Karpas-422 (cell line): Measurements from ENCODE around the gene OXCT2. TPM values are rescaled to one million over a fixed set of nuclear protein-coding genes. Genes with fewer than 3 reads are reported as not detected.

Source experiments
- DNase-seq: peaks from one replicate; pipeline ENCODE4 v3.0.0-alpha.2; 2015
- H2AFZ ChIP-seq: fragments of 200-600 bp; sonication (generic); 2 replicates; pipeline ENCODE4 v1.6.1; 2014; ENCODE audit warnings: antibody characterized with exemption, low read length, mixed read lengths
- H3K27ac ChIP-seq: fragments of 200-600 bp; sonication (generic); 2 replicates; pipeline ENCODE4 v1.5.1; 2014; ENCODE audit warnings: mild to moderate bottlenecking, low read length, moderate library complexity
- H3K27me3 ChIP-seq: fragments of 200-600 bp; sonication (generic); 2 replicates; pipeline ENCODE4 v1.6.1; 2014; ENCODE audit warnings: low read length, mixed read lengths
- H3K36me3 ChIP-seq: fragments of 200-600 bp; sonication (generic); 2 replicates; pipeline ENCODE4 v1.6.1; 2014; ENCODE audit warnings: low read length, mixed read lengths; ENCODE audit not compliant: insufficient read depth
- H3K4me1 ChIP-seq: fragments of 200-600 bp; sonication (generic); 2 replicates; pipeline ENCODE4 v1.6.1; 2014; ENCODE audit warnings: mild to moderate bottlenecking, low read length, mixed read lengths
- H3K4me2 ChIP-seq: fragments of 200-600 bp; sonication (generic); 2 replicates; pipeline ENCODE4 v1.6.1; 2014; ENCODE audit warnings: low read length, low read depth, mild to moderate bottlenecking; ENCODE audit not compliant: poor library complexity, severe bottlenecking
- H3K4me3 ChIP-seq: fragments of 200-600 bp; sonication (generic); 2 replicates; pipeline ENCODE4 v1.5.1; 2014; ENCODE audit warnings: mild to moderate bottlenecking, antibody characterized with exemption, low read length, mixed read lengths
- H3K79me2 ChIP-seq: fragments of 200-600 bp; sonication (generic); 2 replicates; pipeline ENCODE4 v1.6.1; 2014; ENCODE audit warnings: mild to moderate bottlenecking, low read length, mixed read lengths
- H3K9ac ChIP-seq: fragments of 200-600 bp; sonication (generic); 2 replicates; pipeline ENCODE4 v1.6.0; 2014; ENCODE audit warnings: low read length
- H3K9me2 ChIP-seq: fragments of 200-600 bp; sonication (generic), shearing (Covaris generic); replicated peaks from 2 replicates; pipeline ENCODE4 v1.6.0; 2014; ENCODE audit warnings: mild to moderate bottlenecking, low read length, moderate library complexity; ENCODE audit not compliant: insufficient read depth
- H3K9me3 ChIP-seq: fragments of 300-700, 200-600 bp; sonication (generic); 2 replicates; pipeline ENCODE4 v1.6.1; 2014; ENCODE audit warnings: low read length, mixed read lengths
- H4K20me1 ChIP-seq: fragments of 200-600 bp; sonication (generic); 2 replicates; pipeline ENCODE4 v1.6.1; 2014; ENCODE audit warnings: mild to moderate bottlenecking, antibody characterized with exemption, low read length, low read depth; ENCODE audit not compliant: insufficient read depth
- total RNA-seq: library from RNA; depleted of rRNA; stranded (reverse); fragments of >200 nt; shearing (Covaris generic); gene quantifications from 2 replicates; pipeline ENCODE4 v1.2.3, GENCODE V29; 2014; ENCODE audit warnings: low replicate concordance

Gene OXCT2
- total RNA-seq, 1 experiment from 2014 or later: not detected

GRCh38 chr1:39755965-39756659 lies 15.0 kb downstream of the OXCT2 start:
- no peak for DNase-seq
- Histone ChIP-seq H3K9me3 (no peaks in the 10 kb centered on the region), H3K9ac (no peak overlapping the region), H3K27ac (no peak overlapping the region), H3K27me3 (no peaks in the 10 kb centered on the region), H3K79me2 (no peaks in the 10 kb centered on the region), H3K4me1 (no peaks in the 10 kb centered on the region), H3K9me2 (no peaks in the 10 kb centered on the region), H3K36me3 (peaks cover 12% of the 10 kb centered on the region; the same call in 1 of the 2 replicates), H2AFZ (no peak overlapping the region), H3K4me3 (no peak overlapping the region), H3K4me2 (no peak overlapping the region), H4K20me1 (0 out of 2 replicates have a peak, but pooled peaks cover 3% of the 10 kb centered on the region)

DNA sequence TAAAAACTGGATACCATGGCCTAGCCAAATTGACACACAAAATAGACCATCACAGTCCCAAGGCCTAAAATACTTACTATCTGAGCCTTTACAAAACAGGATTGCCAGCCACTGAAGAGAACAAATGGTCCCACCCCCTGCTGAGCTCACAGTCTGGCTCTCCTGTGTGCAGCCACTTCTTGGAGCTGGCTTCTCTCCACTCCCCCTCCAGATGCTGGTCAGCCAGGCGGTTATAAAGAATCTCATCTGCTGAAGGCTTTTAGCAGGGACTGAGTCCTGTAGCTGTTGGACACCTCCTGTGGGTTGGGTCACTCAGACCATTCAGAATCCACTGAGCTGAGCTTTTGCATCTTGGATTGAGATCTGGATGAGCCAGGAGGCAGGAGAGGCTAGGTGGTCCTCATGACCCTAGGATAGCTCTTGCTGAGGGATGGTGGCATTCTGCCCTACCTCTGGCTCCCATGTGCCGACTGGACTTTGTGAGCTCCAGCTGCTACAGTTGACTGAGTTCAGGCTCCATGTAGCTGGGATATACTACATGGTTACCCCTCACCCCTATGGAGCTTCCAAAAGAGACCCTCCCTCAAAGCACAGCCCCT lies 16.1 kb downstream of the OXCT2 start:
- Histone ChIP-seq H3K4me2 (no peak overlapping the region), H3K4me3 (no peak overlapping the region), H2AFZ (no peak overlapping the region), H3K79me2 (no peaks in the 10 kb centered on the region), H3K9me2 (no peaks in the 10 kb centered on the region), H3K27me3 (no peaks in the 10 kb centered on the region), H3K9ac (no peak overlapping the region), H4K20me1 (0 out of 2 replicates have a peak, but pooled peaks cover 3% of the 10 kb centered on the region), H3K36me3 (peaks cover 22% of the 10 kb centered on the region; the same call in 1 of the 2 replicates), H3K4me1 (no peaks in the 10 kb centered on the region), H3K27ac (no peak overlapping the region), H3K9me3 (no peaks in the 10 kb centered on the region)
- no peak for DNase-seq

DNA sequence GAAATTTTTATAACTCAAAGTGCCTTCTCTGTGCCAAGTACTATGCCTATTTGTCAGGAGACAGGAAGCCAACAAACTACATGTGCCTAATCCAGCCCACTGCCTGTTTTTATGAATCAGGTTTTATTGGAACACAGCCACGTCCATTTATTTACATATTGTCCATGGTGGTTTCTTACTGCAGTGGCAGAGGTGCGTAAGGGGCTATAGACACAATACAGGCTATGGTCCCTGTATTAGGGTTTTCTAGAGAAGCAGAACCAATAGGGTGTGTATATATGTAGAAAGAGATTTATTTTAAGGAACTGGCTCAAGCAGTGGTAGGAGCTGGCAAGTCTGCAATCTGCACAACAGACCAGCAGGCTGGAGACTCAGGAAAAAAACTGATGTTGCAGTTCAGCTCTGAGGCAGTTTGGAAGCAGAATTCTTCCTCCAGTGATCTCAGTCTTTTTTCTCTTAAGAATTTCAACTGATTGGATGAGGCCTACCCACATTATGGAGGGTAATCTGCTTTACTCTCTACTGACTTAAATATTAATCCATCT lies 17.1 kb downstream of the OXCT2 start:
- no peaks in the 10 kb centered on the region for H3K79me2 ChIP-seq
- H3K27me3 ChIP-seq: no peaks in the 10 kb centered on the region
- no peak overlapping the region for H3K4me2 ChIP-seq
- no peak for DNase-seq
- peaks cover 23% of the 10 kb centered on the region; the same call in 1 of the 2 replicates for H3K36me3 ChIP-seq
- no peak overlapping the region for H3K27ac ChIP-seq
- no peak overlapping the region for H2AFZ ChIP-seq
- no peaks in the 10 kb centered on the region for H3K4me1 ChIP-seq
- no peak overlapping the region for H3K9ac ChIP-seq
- H3K4me3 ChIP-seq: no peak overlapping the region
- H3K9me3 ChIP-seq: no peaks in the 10 kb centered on the region
- 0 out of 2 replicates have a peak, but pooled peaks cover 3% of the 10 kb centered on the region for H4K20me1 ChIP-seq
- no peaks in the 10 kb centered on the region for H3K9me2 ChIP-seq

DNA sequence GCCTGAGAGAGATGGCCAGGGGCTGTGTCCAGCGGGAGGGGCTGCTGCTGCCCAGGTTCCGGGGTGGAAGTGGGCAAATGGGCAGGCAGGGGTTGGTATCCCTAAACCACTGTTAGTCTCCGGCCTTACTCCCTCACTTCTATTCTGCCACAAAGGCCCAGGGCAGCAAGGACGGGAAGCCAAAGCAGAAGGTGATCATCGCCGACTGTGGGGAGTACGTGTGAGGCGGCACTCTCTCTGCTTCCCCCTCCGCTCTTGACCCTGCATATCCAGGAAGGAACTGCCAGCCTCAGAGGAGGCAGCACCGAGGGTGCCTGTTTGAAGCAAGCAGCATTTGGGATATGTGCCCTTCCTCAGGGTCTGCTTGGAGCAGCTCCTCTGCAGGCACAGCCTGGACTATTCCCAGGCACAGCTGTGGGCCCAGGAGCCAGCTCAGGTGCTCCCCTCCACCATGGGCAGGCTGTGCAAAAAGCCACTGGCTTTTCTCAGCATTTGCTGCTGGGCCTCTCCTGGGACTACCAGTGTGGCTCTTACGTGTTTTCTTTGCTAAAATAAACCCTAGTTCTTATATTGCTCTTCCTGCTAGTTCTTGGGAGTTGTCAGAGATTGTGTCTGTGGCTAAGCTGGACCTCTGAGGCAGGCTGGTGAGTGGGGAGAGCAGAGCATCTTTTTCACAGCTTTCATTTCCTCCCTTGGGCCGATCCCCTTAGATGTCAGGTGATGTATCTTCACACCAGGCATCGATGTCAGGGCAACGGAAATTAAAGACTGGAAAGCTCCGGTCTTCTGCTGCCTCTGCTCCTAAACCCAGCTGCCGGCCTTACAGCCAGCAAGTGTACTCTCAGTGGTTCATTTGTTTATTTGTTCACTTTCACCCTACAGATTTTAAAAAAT lies 17.8 kb downstream of the OXCT2 start:
- Histone ChIP-seq H3K79me2 (no peaks in the 10 kb centered on the region), H3K27ac (no peak overlapping the region), H3K9me2 (no peaks in the 10 kb centered on the region), H3K4me3 (no peak overlapping the region), H3K36me3 (peaks cover 23% of the 10 kb centered on the region; the same call in 1 of the 2 replicates), H2AFZ (no peak overlapping the region), H3K4me1 (no peaks in the 10 kb centered on the region), H4K20me1 (0 out of 2 replicates have a peak, but pooled peaks cover 3% of the 10 kb centered on the region), H3K27me3 (no peaks in the 10 kb centered on the region), H3K9me3 (no peaks in the 10 kb centered on the region), H3K4me2 (no peak overlapping the region), H3K9ac (no peak overlapping the region)
- no peak for DNase-seq

DNA sequence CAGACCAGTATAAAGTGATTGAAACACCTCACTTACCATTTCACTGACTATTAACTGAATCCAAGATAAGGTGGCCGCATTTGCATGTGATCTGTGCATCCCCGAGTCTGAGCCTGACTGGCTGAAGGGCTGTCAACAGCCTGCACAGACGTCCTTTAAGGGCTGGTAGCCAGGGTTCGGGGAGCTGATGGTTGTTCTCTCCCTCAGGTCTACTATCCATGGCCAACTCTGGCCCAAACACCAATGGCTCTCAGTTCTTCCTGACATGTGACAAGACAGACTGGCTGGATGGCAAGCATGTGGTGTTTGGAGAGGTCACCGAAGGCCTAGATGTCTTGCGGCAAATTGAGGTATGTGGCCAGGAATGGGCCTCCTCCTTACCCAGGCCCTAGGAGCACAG lies 18.4 kb downstream of the OXCT2 start:
- Histone ChIP-seq H3K79me2 (no peaks in the 10 kb centered on the region), H3K4me2 (no peak overlapping the region), H3K4me1 (no peaks in the 10 kb centered on the region), H3K27me3 (no peaks in the 10 kb centered on the region), H3K4me3 (no peak overlapping the region), H3K9me3 (no peaks in the 10 kb centered on the region), H3K9ac (no peak overlapping the region), H2AFZ (no peak overlapping the region), H3K36me3 (peaks cover 23% of the 10 kb centered on the region; the same call in 1 of the 2 replicates), H3K9me2 (no peaks in the 10 kb centered on the region), H3K27ac (no peak overlapping the region), H4K20me1 (0 out of 2 replicates have a peak, but pooled peaks cover 3% of the 10 kb centered on the region)
- no peak for DNase-seq

- no peaks in the 10 kb centered on the region for H3K9me2 ChIP-seq
- H3K4me1 ChIP-seq: no peaks in the 10 kb centered on the region
- H3K4me2 ChIP-seq: no peak overlapping the region
Observed at GRCh38 chr1:39751595-39751994, 19.6 kb downstream of the OXCT2 start.

DNA sequence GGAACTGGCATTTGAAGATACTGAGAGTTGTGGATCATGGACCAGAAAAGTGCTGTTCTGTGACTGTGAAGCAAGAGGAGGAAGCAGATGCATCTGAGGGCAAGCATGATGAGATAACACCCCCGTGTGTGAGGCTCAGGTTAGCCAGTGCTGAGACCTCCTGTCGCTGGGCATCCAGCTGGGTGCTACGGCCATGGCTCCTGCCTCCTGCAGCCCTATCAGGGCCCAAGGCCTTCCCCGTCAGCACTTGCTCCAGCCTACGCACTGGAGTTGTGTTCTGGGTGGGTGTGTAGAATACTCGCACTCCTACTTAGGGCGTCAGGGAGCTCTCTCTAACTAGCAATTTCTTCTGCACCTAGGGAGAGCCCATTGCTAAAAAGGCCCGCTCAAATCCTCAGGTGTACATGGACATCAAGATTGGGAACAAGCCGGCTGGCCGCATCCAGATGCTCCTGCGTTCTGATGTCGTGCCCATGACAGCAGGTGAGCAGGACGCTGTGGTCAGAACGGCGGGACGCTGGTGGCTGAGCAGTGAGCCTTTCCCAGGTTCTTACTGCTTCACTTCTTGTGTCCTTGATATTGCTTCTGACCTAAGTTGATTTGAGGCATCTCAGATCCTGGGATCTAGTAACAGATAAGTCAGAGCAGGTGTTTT lies 26.0 kb downstream of the OXCT2 start:
- Histone ChIP-seq H3K9me3 (no peaks in the 10 kb centered on the region), H3K4me1 (peaks cover 11% of the 10 kb centered on the region), H3K27me3 (no peaks in the 10 kb centered on the region), H3K9me2 (no peaks in the 10 kb centered on the region), H2AFZ (no peak overlapping the region), H4K20me1 (no peaks in the 10 kb centered on the region), H3K4me2 (no peak overlapping the region), H3K4me3 (no peak overlapping the region), H3K36me3 (peaks cover 48% of the 10 kb centered on the region; the same call in 1 of the 2 replicates), H3K9ac (no peak overlapping the region), H3K79me2 (peaks cover 16% of the 10 kb centered on the region), H3K27ac (no peak overlapping the region)
- no peak for DNase-seq

More at GRCh38 chr1:39751595-39751994, 19.6 kb downstream of the OXCT2 start:
- Histone ChIP-seq H3K27me3 (no peaks in the 10 kb centered on the region), H3K9me3 (no peaks in the 10 kb centered on the region), H3K4me3 (no peak overlapping the region), H4K20me1 (0 out of 2 replicates have a peak, but pooled peaks cover 3% of the 10 kb centered on the region), H2AFZ (no peak overlapping the region), H3K79me2 (no peaks in the 10 kb centered on the region), H3K9ac (no peak overlapping the region), H3K27ac (no peak overlapping the region), H3K36me3 (peaks cover 29% of the 10 kb centered on the region; the same call in 1 of the 2 replicates)
- no peak for DNase-seq
